ENCODE data around the gene KCNC1. TPM values are rescaled to one million over a fixed set of nuclear protein-coding genes. Genes with fewer than 3 reads are reported as not detected.
A peak's percentile ranks its signal among the peaks of the same experiment; 100 is the strongest.

KCNC1 gene
- total and polyA plus RNA-seq, 9 of the 15 experiments (the other 6 are each of a cell fraction or from before 2014, with no cell fraction given): 0.05 to 0.08 TPM; not detected in 7

DNA sequence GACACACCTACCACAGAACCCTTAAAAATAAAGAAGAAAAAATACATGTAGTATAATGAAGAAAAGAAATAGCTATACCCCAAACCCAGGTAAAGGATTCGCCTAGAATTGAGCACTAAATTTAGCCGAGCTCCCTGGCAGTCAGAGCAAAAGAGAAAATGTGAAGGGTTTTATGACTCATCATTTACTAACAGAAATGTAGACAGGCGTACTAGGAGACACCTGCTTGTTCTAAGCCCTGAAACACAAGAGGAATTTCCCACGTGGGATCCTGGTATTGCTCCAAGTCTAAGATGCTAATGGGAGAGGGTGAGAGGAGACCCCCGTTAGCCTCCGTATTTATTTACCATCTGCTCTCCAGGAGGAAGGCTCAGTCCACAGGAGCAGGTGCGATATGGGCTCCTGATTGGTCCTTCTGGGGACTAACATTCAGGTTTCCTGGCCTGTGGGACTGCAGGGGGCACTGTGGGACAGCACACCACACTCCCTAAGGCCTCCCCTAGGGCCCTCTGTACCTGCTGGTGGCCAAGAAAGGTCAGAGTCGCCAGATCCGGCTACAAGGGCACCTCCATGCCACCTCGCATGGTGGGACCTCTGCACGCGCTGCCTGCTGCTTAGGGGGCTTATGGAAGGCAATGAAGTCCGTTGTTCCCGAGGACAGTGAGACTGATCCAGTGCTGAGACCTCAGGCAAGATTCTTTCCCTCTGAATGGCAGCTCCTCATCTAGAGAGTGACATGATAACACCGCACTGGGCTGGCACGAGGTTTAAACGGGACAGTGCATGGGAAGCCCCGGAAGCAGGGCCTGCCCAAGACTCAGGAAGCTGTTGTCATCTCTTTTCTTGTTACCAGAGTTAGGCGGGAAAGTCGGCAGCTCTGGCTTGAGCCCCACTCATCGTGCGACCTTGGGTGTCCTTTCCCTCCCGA lies 25.8 kb downstream of the KCNC1 start (continued):
- TF ChIP-seq, protein P1, sequence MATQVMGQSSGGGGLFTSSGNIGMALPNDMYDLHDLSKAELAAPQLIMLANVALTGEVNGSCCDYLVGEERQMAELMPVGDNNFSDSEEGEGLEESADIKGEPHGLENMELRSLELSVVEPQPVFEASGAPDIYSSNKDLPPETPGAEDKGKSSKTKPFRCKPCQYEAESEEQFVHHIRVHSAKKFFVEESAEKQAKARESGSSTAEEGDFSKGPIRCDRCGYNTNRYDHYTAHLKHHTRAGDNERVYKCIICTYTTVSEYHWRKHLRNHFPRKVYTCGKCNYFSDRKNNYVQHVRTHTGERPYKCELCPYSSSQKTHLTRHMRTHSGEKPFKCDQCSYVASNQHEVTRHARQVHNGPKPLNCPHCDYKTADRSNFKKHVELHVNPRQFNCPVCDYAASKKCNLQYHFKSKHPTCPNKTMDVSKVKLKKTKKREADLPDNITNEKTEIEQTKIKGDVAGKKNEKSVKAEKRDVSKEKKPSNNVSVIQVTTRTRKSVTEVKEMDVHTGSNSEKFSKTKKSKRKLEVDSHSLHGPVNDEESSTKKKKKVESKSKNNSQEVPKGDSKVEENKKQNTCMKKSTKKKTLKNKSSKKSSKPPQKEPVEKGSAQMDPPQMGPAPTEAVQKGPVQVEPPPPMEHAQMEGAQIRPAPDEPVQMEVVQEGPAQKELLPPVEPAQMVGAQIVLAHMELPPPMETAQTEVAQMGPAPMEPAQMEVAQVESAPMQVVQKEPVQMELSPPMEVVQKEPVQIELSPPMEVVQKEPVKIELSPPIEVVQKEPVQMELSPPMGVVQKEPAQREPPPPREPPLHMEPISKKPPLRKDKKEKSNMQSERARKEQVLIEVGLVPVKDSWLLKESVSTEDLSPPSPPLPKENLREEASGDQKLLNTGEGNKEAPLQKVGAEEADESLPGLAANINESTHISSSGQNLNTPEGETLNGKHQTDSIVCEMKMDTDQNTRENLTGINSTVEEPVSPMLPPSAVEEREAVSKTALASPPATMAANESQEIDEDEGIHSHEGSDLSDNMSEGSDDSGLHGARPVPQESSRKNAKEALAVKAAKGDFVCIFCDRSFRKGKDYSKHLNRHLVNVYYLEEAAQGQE (IDR thresholded peaks at IDR 0.05; ENCODE audit: borderline replicate concordance): peak; percentile 84
- TF ChIP-seq, protein P1 (CRISPR knock-in tag; IDR thresholded peaks at IDR 0.05; ENCODE audit: low read depth): no peak
- TF ChIP-seq YY1 (IDR thresholded peaks at IDR 0.05; ENCODE audit: borderline replicate concordance in 1 of 3, control insufficient read depth in 1 of 3, extremely low read depth in 1 of 3, insufficient read depth in 3 of 3, insufficient read length in 1 of 3, insufficient replicate concordance in 2 of 3, low read depth in 1 of 3, low read length in 2 of 3): no peak
- TF ChIP-seq ARID2 (IDR thresholded peaks at IDR 0.05): peak; percentile 60; the same call in 1 of the 2 replicates
- TF ChIP-seq ESRRA (IDR thresholded peaks at IDR 0.05; ENCODE audit: borderline replicate concordance, low read depth): peak; percentile 69
- TF ChIP-seq RB1 (IDR thresholded peaks at IDR 0.05; ENCODE audit: low read depth): 0 out of 2 replicates have a peak, but pooled peaks have one; percentile 38
- TF ChIP-seq RAD21 (CRISPR knock-in tag; conservative IDR thresholded peaks at IDR 0.05 in 1 of 2, IDR thresholded peaks at IDR 0.05 in 1 of 2): peak; percentile 87 to 91
- TF ChIP-seq MAZ (CRISPR knock-in tag; conservative IDR thresholded peaks at IDR 0.05 in 1 of 2, IDR thresholded peaks at IDR 0.05 in 1 of 2): peak in 1 of 2 experiments; percentile 37; a peak in 1 of 4 replicates
- 0 out of 2 replicates have a peak, but pooled peaks have one; percentile 33 for TF ChIP-seq FOXP1 (CRISPR knock-in tag; IDR thresholded peaks at IDR 0.05)
- TF ChIP-seq TARDBP (IDR thresholded peaks at IDR 0.05): no peak
- TF ChIP-seq U2AF2 (optimal IDR thresholded peaks at IDR 0.05; ENCODE audit: low read depth, low read length): no peak
- 0 out of 2 replicates have a peak, but pooled peaks have one; percentile 20 for TF ChIP-seq CC2D1A (IDR thresholded peaks at IDR 0.05)
- TF ChIP-seq CTBP1 (IDR thresholded peaks at IDR 0.05; ENCODE audit: borderline replicate concordance): 0 out of 2 replicates have a peak, but pooled peaks have one; percentile 32
- peak; percentile 86 for TF ChIP-seq SMC3 (conservative IDR thresholded peaks at IDR 0.05; ENCODE audit: insufficient read depth, low read depth, low read length)
- TF ChIP-seq PYGO2 (tag; IDR thresholded peaks at IDR 0.05): no peak

All from K562 (cell line).